ENCODE data around the gene PDE4D. TPM values are rescaled to one million over a fixed set of nuclear protein-coding genes. Genes with fewer than 3 reads are reported as not detected.

PDE4D gene
- total and polyA plus RNA-seq, 10 of the 15 experiments (the other 5 are each of a cell fraction or from before 2014, with no cell fraction given): 0.87 to 4.1 (median 2.2) TPM

DNA sequence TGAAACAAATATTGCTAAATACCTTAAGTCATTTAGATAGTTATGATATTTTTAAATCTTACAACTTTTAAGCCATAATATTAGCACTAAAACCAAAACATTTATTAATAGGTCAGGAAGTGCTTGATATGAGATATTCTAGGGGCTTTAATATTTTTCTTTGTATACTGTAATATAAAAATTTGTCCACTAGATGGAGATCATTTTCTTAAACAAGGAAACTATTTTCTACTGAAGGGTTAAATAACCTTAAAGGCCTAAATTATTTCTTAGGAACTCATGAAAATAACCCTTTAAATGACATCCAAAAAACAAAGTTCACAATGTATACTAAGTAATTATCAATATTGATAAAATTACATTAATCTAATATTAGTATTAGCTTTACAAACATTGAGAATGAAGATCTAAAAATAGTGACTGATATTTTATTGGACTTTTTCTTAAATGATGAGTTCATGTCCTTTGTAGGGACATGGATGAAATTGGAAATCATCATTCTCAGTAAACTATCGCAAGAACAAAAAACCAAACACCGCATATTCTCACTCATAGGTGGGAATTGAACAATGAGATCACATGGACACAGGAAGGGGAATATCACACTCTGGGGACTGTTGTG, 675.0 kb downstream of the PDE4D start:
- DNase-seq (ENCODE audit: low read depth, low spot score) (no peak), FAIRE-seq (no peak), ATAC-seq (no peak)
- WGBS (ENCODE audit: insufficient coverage, insufficient replicate concordance, low lambda C conversion rate, missing lambda C conversion rate): 40% methylated on average over 1 of the region's 2 CpGs
- intact Hi-C loops (cut with micrococcal nuclease; ENCODE audit: unreplicated experiment): loop anchor here (1.0 kb wide), 1 partner anchor 162 kb away; no protein-coding TSS in a partner anchor
- in situ Hi-C loops (cut with MboI): no loop called here
- no peaks in the 10 kb centered on the region for H4K20me1 ChIP-seq (ENCODE audit: control insufficient read depth, insufficient read depth)
- H2AFZ ChIP-seq (ENCODE audit: control insufficient read depth, low read depth, low read length): no peak overlapping the region
- BruUV-seq (replicated peaks): no TSS peak
- H3K79me2 ChIP-seq (ENCODE audit: control insufficient read depth, insufficient read depth, low read length): no peaks in the 10 kb centered on the region
- no peak overlapping the region for H3K4me3 ChIP-seq
- ChIA-PET POLR2A (no interaction called here), RAD21 (ENCODE audit: unreplicated experiment) (no interaction called here), SMC1A (ENCODE audit: uncharacterized antibody, unreplicated experiment) (no interaction called here), CTCF (interaction anchor here (2.4 kb wide), 1 partner anchor 163 kb away, joined by 22 read pairs; no protein-coding TSS in a partner anchor)
- H3K9me3 ChIP-seq (replicated peaks; ENCODE audit: control insufficient read depth, insufficient read depth, low read length): no peaks in the 10 kb centered on the region
- H3K9ac ChIP-seq (ENCODE audit: control insufficient read depth, insufficient read depth, low read length): no peak overlapping the region
- H3K4me2 ChIP-seq (ENCODE audit: control insufficient read depth, insufficient read depth): no peak overlapping the region
- no peaks in the 10 kb centered on the region for H3K4me1 ChIP-seq (ENCODE audit: control insufficient read depth, insufficient read depth, low read length)
- H3K36me3 ChIP-seq (ENCODE audit: control insufficient read depth in 2 of 2, insufficient read depth in 2 of 2, low read length in 1 of 2): no peaks in the 10 kb centered on the region
- H3K27ac ChIP-seq (ENCODE audit: control insufficient read depth, insufficient read depth): no peak overlapping the region
- no peaks in the 10 kb centered on the region; a peak in 1 of 4 replicates for H3K27me3 ChIP-seq (replicated peaks in 1 of 2; ENCODE audit: control insufficient read depth in 2 of 2, insufficient read depth in 2 of 2, low read length in 1 of 2)
- TF ChIP-seq MTA3 (IDR thresholded peaks at IDR 0.05; ENCODE audit: borderline replicate concordance, low read length) (no peak), STAT3 (IDR thresholded peaks at IDR 0.05; ENCODE audit: low read depth, low read length) (no peak), POLR2A (IDR thresholded peaks at IDR 0.05; ENCODE audit: low read depth, low read length) (no peak), ZNF217 (IDR thresholded peaks at IDR 0.05) (no peak), RAD21 (IDR thresholded peaks at IDR 0.05; ENCODE audit: insufficient read depth, low read depth, low read length) (no peak), SMC3 (IDR thresholded peaks at IDR 0.05; ENCODE audit: borderline replicate concordance, low read length) (no peak), ZZZ3 (IDR thresholded peaks at IDR 0.05; ENCODE audit: control insufficient read depth, insufficient read length, low read depth) (no peak), ZNF274 (IDR thresholded peaks at IDR 0.05; ENCODE audit: insufficient read depth, insufficient read length) (no peak), ZNF24 (IDR thresholded peaks at IDR 0.05) (no peak), SREBF2 (IDR thresholded peaks at IDR 0.05; ENCODE audit: low read length) (no peak), ATF7 (IDR thresholded peaks at IDR 0.05; ENCODE audit: low read depth) (no peak), NRF1 (conservative IDR thresholded peaks at IDR 0.05; ENCODE audit: low read depth, low read length) (no peak), RBBP5 (conservative IDR thresholded peaks at IDR 0.05) (no peak), TARDBP (IDR thresholded peaks at IDR 0.05; ENCODE audit: borderline replicate concordance) (no peak), SMARCA5 (IDR thresholded peaks at IDR 0.05) (no peak), MEF2A (IDR thresholded peaks at IDR 0.05; ENCODE audit: insufficient read depth, low read depth, low read length) (no peak)
- TF ChIP-seq, protein P1, sequence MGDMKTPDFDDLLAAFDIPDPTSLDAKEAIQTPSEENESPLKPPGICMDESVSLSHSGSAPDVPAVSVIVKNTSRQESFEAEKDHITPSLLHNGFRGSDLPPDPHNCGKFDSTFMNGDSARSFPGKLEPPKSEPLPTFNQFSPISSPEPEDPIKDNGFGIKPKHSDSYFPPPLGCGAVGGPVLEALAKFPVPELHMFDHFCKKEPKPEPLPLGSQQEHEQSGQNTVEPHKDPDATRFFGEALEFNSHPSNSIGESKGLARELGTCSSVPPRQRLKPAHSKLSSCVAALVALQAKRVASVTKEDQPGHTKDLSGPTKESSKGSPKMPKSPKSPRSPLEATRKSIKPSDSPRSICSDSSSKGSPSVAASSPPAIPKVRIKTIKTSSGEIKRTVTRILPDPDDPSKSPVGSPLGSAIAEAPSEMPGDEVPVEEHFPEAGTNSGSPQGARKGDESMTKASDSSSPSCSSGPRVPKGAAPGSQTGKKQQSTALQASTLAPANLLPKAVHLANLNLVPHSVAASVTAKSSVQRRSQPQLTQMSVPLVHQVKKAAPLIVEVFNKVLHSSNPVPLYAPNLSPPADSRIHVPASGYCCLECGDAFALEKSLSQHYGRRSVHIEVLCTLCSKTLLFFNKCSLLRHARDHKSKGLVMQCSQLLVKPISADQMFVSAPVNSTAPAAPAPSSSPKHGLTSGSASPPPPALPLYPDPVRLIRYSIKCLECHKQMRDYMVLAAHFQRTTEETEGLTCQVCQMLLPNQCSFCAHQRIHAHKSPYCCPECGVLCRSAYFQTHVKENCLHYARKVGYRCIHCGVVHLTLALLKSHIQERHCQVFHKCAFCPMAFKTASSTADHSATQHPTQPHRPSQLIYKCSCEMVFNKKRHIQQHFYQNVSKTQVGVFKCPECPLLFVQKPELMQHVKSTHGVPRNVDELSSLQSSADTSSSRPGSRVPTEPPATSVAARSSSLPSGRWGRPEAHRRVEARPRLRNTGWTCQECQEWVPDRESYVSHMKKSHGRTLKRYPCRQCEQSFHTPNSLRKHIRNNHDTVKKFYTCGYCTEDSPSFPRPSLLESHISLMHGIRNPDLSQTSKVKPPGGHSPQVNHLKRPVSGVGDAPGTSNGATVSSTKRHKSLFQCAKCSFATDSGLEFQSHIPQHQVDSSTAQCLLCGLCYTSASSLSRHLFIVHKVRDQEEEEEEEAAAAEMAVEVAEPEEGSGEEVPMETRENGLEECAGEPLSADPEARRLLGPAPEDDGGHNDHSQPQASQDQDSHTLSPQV (IDR thresholded peaks at IDR 0.05): no peak
- TF ChIP-seq, protein P2, sequence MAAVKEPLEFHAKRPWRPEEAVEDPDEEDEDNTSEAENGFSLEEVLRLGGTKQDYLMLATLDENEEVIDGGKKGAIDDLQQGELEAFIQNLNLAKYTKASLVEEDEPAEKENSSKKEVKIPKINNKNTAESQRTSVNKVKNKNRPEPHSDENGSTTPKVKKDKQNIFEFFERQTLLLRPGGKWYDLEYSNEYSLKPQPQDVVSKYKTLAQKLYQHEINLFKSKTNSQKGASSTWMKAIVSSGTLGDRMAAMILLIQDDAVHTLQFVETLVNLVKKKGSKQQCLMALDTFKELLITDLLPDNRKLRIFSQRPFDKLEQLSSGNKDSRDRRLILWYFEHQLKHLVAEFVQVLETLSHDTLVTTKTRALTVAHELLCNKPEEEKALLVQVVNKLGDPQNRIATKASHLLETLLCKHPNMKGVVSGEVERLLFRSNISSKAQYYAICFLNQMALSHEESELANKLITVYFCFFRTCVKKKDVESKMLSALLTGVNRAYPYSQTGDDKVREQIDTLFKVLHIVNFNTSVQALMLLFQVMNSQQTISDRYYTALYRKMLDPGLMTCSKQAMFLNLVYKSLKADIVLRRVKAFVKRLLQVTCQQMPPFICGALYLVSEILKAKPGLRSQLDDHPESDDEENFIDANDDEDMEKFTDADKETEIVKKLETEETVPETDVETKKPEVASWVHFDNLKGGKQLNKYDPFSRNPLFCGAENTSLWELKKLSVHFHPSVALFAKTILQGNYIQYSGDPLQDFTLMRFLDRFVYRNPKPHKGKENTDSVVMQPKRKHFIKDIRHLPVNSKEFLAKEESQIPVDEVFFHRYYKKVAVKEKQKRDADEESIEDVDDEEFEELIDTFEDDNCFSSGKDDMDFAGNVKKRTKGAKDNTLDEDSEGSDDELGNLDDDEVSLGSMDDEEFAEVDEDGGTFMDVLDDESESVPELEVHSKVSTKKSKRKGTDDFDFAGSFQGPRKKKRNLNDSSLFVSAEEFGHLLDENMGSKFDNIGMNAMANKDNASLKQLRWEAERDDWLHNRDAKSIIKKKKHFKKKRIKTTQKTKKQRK (IDR thresholded peaks at IDR 0.05; ENCODE audit: low read depth, low read length): no peak
- TF ChIP-seq, protein P3, sequence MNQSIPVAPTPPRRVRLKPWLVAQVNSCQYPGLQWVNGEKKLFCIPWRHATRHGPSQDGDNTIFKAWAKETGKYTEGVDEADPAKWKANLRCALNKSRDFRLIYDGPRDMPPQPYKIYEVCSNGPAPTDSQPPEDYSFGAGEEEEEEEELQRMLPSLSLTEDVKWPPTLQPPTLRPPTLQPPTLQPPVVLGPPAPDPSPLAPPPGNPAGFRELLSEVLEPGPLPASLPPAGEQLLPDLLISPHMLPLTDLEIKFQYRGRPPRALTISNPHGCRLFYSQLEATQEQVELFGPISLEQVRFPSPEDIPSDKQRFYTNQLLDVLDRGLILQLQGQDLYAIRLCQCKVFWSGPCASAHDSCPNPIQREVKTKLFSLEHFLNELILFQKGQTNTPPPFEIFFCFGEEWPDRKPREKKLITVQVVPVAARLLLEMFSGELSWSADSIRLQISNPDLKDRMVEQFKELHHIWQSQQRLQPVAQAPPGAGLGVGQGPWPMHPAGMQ (IDR thresholded peaks at IDR 0.05; ENCODE audit: borderline replicate concordance): no peak

All from GM12878 (cell line).